Muscle of back (tissue), 11 donors: ENCODE results near the gene TOE1. TPM values are rescaled to one million over a fixed set of nuclear protein-coding genes. Genes with fewer than 3 reads are reported as not detected.
"Not testable (repeated sequence)": the region's sequence is repeated elsewhere in the genome, so short reads cannot be mapped to it uniquely, and the experiment has no call there.

ENCODE experiments used
- DNase-seq, 3 donors: peaks; one replicate each; pipeline versions ENCODE4 v3.0.0 to v3.0.0-alpha.2; 2013
- polyA plus RNA-seq, 10 donors: library from polyadenylated mRNA; unstranded; fragments of 120-200 nt; gene quantifications; one replicate each; pipeline ENCODE4 v1.2.1, GENCODE V29; 2013; ENCODE audit not compliant: insufficient read length in 10 of 10

Gene TOE1
- polyA plus RNA-seq, 10 donors: 5.9 to 8.9 (median 6.8) TPM

- DNase-seq: no peak
Observed at GRCh38 chr1:45353685-45354084, 13.7 kb downstream of the TOE1 start.

- DNase-seq: no peak
Observed at GRCh38 chr1:45354838-45355237, 14.9 kb downstream of the TOE1 start.

- no peak for DNase-seq
Observed at GRCh38 chr1:45355683-45356082, 15.7 kb downstream of the TOE1 start.

GRCh38 chr1:45356186-45356585 is 16.2 kb downstream of the TOE1 start:
- no peak for DNase-seq

GRCh38 chr1:45359882-45360513 is 20.0 kb downstream of the TOE1 start:
- DNase-seq: peak; percentile 72 to 89 (median 86)

GRCh38 chr1:45360981-45361380 is 21.0 kb downstream of the TOE1 start:
- DNase-seq: peak; percentile 57 to 81 (median 62)

GRCh38 chr1:45364294-45364693 is 24.3 kb downstream of the TOE1 start:
- DNase-seq: no peak

- no peak for DNase-seq
Observed at GRCh38 chr1:45365051-45365450, 25.1 kb downstream of the TOE1 start.

- no peak for DNase-seq
Observed at GRCh38 chr1:45370575-45370974, 30.6 kb downstream of the TOE1 start.

GRCh38 chr1:45373573-45373972 is 33.6 kb downstream of the TOE1 start:
- no peak for DNase-seq

GRCh38 chr1:45375104-45376090 is 35.4 kb downstream of the TOE1 start:
- DNase-seq: peak in 2 of 3 donors; percentile 20 to 44

GRCh38 chr1:45378184-45378583 is 38.2 kb downstream of the TOE1 start:
- no peak for DNase-seq

GRCh38 chr1:45379524-45379923 is 39.6 kb downstream of the TOE1 start:
- no peak for DNase-seq

GRCh38 chr1:45380125-45380524 is 40.2 kb downstream of the TOE1 start:
- DNase-seq: no peak

GRCh38 chr1:45380730-45381129 is 40.8 kb downstream of the TOE1 start:
- DNase-seq: no peak

- DNase-seq: no peak
Observed at GRCh38 chr1:45381243-45381642, 41.3 kb downstream of the TOE1 start.

- DNase-seq: no peak
Observed at GRCh38 chr1:45383191-45383590, 43.2 kb downstream of the TOE1 start.

- not testable (repeated sequence) for DNase-seq
Observed at GRCh38 chr1:45384213-45384612, 44.2 kb downstream of the TOE1 start.

GRCh38 chr1:45385302-45385701 is 45.3 kb downstream of the TOE1 start:
- no peak for DNase-seq

- no peak for DNase-seq
Observed at GRCh38 chr1:45386219-45386618, 46.2 kb downstream of the TOE1 start.
